ENCODE results near the gene IGSF21. TPM values are rescaled to one million over a fixed set of nuclear protein-coding genes. Genes with fewer than 3 reads are reported as not detected.

Gene IGSF21
- polyA plus RNA-seq, 1 donor (not counting 4 experiments of a cell fraction or from before 2014, with no cell fraction given), result not detected

DNA sequence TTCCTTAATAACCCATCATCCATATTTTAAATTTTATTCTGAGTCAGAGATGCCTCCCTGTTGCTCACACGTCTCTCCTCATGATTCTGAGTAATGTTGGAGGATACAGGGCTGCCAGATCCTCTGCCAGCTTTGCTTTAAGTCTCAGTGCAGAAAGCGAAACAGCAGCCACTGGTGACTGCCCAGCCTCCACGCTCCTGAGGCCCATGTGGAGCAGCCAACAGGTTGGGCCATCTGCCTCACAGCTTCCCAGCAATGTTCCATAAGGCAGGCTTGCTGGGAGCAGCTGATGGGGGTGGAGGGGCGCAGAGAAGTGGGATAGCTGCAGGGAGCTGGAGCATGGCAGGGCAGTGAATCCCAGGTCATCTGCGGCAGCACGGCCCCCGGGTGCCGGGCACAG, 104.2 kb downstream of the IGSF21 start:
- H3K79me2 ChIP-seq (ENCODE audit: control insufficient read depth, insufficient read depth, low read length), result no peaks in the 10 kb centered on the region
- no peak overlapping the region for H3K4me2 ChIP-seq (ENCODE audit: control insufficient read depth, extremely low read depth, insufficient read depth, low read depth, low read length)
- no peak overlapping the region for H2AFZ ChIP-seq (ENCODE audit: control insufficient read depth, low read length)
- no peak overlapping the region for H3K9ac ChIP-seq (ENCODE audit: control insufficient read depth, extremely low read depth, insufficient read depth, low read length)
- DNase-seq (ENCODE audit: low read depth, low spot score) (no peak), FAIRE-seq (no peak)
- no peak overlapping the region for H3K27ac ChIP-seq (ENCODE audit: control insufficient read depth, insufficient read depth, low read length)
- TF ChIP-seq, protein P1, sequence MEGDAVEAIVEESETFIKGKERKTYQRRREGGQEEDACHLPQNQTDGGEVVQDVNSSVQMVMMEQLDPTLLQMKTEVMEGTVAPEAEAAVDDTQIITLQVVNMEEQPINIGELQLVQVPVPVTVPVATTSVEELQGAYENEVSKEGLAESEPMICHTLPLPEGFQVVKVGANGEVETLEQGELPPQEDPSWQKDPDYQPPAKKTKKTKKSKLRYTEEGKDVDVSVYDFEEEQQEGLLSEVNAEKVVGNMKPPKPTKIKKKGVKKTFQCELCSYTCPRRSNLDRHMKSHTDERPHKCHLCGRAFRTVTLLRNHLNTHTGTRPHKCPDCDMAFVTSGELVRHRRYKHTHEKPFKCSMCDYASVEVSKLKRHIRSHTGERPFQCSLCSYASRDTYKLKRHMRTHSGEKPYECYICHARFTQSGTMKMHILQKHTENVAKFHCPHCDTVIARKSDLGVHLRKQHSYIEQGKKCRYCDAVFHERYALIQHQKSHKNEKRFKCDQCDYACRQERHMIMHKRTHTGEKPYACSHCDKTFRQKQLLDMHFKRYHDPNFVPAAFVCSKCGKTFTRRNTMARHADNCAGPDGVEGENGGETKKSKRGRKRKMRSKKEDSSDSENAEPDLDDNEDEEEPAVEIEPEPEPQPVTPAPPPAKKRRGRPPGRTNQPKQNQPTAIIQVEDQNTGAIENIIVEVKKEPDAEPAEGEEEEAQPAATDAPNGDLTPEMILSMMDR (optimal IDR thresholded peaks at IDR 0.05 in 1 of 3, IDR thresholded peaks at IDR 0.05 in 1 of 3, conservative IDR thresholded peaks at IDR 0.05 in 1 of 3; ENCODE audit: extremely low read depth in 1 of 3, insufficient read depth in 2 of 3, low read length in 3 of 3), result no peak
- TF ChIP-seq EZH2 (IDR thresholded peaks at IDR 0.05; ENCODE audit: low read length), result no peak
- H3K9me3 ChIP-seq (ENCODE audit: control insufficient read depth, low read depth, low read length), result no peaks in the 10 kb centered on the region
- no peak overlapping the region for H3K4me3 ChIP-seq (ENCODE audit: control insufficient read depth in 2 of 3, extremely low read depth in 1 of 3, insufficient read depth in 2 of 3, low read depth in 1 of 3, low read length in 3 of 3)
- no peaks in the 10 kb centered on the region for H3K9me1 ChIP-seq (ENCODE audit: control insufficient read depth, extremely low read depth, insufficient read depth, low read length)
- dilution Hi-C loops (cut with MboI; ENCODE audit: extremely low pct_ligation_motif_present, low sequenced_read_pairs), result no loop called here
- H3K4me1 ChIP-seq (ENCODE audit: control insufficient read depth, extremely low read depth, insufficient read depth, low read length), result no peaks in the 10 kb centered on the region
- no peaks in the 10 kb centered on the region for H3K27me3 ChIP-seq (ENCODE audit: control insufficient read depth, extremely low read depth, insufficient read depth, low read length)
- H3K36me3 ChIP-seq (ENCODE audit: control insufficient read depth in 2 of 2, extremely low read depth in 1 of 2, insufficient read depth in 2 of 2, low read length in 2 of 2), result no peaks in the 10 kb centered on the region
- no peaks in the 10 kb centered on the region for H4K20me1 ChIP-seq (ENCODE audit: control insufficient read depth, extremely low read depth, insufficient read depth, low read length)

DNA sequence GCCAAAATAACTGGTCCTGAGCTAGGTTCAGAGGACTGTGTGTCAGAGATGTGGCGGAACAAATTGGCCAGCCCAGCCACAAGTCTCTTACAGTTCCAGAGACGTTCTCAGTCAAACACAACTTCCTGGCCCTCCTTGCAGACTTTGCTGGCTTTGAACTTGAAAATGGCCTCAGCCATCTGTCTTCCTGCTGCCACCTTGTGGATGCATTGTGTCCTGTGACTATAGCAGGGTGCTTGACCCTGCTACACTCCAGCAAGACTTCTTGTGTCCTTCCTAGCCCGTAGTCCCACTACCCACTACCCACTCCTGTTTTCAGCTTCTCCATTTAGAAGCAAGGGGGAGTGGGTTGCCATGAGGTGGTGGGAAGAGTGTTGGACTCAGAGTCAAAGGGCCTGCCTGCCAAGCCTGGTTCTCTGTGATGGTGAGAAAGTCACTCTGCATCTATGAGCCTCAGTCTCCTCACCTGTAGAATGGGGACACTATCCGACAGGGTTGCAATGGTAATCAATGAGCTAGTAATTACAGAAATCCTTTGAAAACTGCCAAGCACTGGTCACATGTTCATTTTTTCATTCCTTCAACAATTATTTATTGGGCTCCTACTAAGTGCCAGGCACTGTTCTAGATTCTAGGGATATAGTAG, 109.9 kb downstream of the IGSF21 start:
- no peak for FAIRE-seq
- Histone ChIP-seq H3K36me3 (ENCODE audit: control insufficient read depth in 2 of 2, extremely low read depth in 1 of 2, insufficient read depth in 2 of 2, low read length in 2 of 2) (no peaks in the 10 kb centered on the region), H4K20me1 (ENCODE audit: control insufficient read depth, extremely low read depth, insufficient read depth, low read length) (no peaks in the 10 kb centered on the region), H3K79me2 (ENCODE audit: control insufficient read depth, insufficient read depth, low read length) (no peaks in the 10 kb centered on the region), H3K9ac (ENCODE audit: control insufficient read depth, extremely low read depth, insufficient read depth, low read length) (no peak overlapping the region), H3K4me3 (ENCODE audit: control insufficient read depth in 2 of 3, extremely low read depth in 1 of 3, insufficient read depth in 2 of 3, low read depth in 1 of 3, low read length in 3 of 3) (no peak overlapping the region), H2AFZ (ENCODE audit: control insufficient read depth, low read length) (no peak overlapping the region), H3K9me3 (ENCODE audit: control insufficient read depth, low read depth, low read length) (no peaks in the 10 kb centered on the region), H3K9me1 (ENCODE audit: control insufficient read depth, extremely low read depth, insufficient read depth, low read length) (no peaks in the 10 kb centered on the region), H3K27ac (ENCODE audit: control insufficient read depth, insufficient read depth, low read length) (no peak overlapping the region), H3K27me3 (ENCODE audit: control insufficient read depth, extremely low read depth, insufficient read depth, low read length) (no peaks in the 10 kb centered on the region), H3K4me1 (ENCODE audit: control insufficient read depth, extremely low read depth, insufficient read depth, low read length) (no peaks in the 10 kb centered on the region), H3K4me2 (ENCODE audit: control insufficient read depth, extremely low read depth, insufficient read depth, low read depth, low read length) (no peak overlapping the region)
- TF ChIP-seq EZH2 (IDR thresholded peaks at IDR 0.05; ENCODE audit: low read length), result no peak
- TF ChIP-seq, protein P1 (optimal IDR thresholded peaks at IDR 0.05 in 1 of 3, IDR thresholded peaks at IDR 0.05 in 1 of 3, conservative IDR thresholded peaks at IDR 0.05 in 1 of 3; ENCODE audit: extremely low read depth in 1 of 3, insufficient read depth in 2 of 3, low read length in 3 of 3), result peak; percentile 47 to 75 (median 67)
- no peak for DNase-seq (ENCODE audit: low read depth, low spot score)
- dilution Hi-C loops (cut with MboI; ENCODE audit: extremely low pct_ligation_motif_present, low sequenced_read_pairs), result no loop called here

Measured in keratinocyte (primary cell).